Dermis microvascular lymphatic vessel endothelial cell (primary cell): ENCODE data around the gene ARPC2. TPM values are rescaled to one million over a fixed set of nuclear protein-coding genes. Genes with fewer than 3 reads are reported as not detected.

ENCODE experiments used
- DNase-seq, 2 donors: peaks; one replicate each; pipeline versions ENCODE4 v3.0.0 to v3.0.0-alpha.2; 2010; ENCODE audit warnings: low read depth in 2 of 2
- total RNA-seq: library from RNA; depleted of rRNA; stranded (reverse); fragments of >200 nt; gene quantifications from 2 replicates; pipeline ENCODE4 v1.2.1, GENCODE V29; 2014

ARPC2 gene
- total RNA-seq, 1 donor from 2014 or later, result 269 TPM

DNA sequence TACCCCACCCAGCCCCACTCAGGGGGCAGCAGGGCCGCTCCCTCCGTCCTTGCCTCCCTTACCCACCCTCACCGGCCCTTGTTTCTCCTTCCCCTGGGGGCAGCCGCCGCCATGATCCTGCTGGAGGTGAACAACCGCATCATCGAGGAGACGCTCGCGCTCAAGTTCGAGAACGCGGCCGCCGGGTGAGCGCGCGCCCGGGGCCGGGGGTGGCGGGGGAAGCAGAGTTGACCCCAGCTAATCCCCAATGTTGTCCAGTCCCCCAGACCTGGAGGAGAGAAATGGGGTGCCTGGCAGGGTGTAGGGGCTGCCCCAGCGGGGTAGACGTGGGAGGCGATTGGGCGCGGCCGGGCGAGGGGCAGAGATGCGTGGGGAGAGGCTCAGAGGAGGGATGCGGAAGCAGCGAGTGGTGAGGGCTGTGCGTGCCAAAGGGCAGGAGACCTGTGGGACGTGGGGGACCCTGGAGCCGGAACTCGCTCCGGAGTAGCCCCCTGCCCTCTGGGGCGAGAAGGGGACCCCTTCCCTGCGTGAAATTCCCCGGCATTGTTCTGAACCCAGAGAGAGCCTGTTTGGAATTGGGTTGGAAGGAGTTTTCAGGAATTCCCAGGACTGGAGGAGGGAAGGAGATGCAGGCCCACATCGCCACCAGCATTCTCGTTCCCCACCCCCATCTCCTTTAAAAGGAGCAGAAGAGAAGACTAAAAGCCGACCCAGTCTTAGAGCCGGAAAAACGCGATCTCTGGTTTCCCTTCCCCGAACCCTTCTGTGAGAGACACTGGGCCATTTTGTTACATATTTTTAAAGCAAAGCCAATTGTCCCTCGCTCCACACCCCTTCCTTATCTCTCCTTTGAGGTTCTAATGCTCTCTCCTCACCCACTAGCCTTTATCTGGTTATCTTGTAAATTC, 625 bp downstream of the ARPC2 start:
- DNase-seq, result peak in 1 of 2 donors; percentile 36

DNA sequence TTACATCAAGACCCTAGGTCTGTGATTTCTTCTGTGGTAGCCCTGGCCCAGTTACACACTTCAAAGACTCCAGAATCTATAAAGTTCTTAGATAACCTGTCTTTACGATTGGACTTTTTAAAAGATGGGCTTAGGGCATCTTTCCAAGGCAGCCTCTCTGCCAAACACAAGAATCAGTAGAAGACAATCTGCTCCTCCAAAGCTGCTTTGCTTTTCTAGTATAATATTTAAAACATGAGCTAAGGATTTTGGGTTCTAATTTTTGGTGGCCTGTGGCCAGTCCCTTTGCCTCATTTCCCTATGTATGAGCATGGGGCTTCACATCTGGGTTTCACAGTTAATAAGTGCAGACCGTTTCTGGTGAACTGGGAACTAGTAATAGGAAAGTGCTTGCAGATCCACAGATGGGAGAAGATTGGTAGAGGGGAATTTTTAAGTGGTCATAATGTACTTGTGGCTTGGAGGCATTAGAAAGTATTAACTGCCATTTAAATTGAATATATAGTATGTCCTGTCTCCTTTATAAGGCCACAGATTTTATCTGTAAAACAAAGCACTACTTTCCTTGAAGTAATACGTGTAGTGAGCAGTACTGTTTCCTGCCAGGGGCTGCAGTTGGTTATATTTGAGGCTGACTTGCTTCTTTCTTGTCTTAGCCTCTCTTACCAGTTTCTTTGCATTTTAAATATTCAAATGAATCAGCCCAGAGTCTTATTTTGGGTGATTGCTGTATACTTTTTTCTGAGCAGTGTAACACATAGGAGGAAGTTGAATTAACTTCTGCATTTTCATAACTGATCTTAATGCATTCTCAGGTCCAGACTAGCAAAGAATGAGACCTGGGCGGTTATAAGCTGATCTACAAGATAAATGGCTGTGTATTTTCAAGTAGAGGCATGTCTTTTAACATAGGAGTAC, 1.5 kb downstream of the ARPC2 start:
- no peak for DNase-seq

DNA sequence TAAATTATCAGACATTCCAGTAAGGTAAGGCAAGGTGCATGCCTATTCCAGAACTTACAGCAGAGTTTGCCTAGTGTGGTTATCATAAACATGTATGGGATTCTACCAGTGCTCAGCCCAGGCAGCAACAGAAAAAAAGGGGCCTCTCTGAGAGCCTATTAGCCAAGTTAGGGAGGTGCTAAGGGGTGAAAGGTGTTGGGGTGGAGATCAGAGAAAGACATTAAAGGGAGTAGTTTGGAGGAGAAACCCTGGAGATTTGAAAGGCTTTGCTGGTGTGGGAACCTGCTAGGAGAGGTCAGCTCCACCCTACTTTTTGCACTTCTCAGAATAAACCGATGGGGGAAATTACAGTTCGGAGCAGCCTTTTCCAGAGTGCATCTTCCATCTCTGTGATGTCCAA, 2.9 kb downstream of the ARPC2 start:
- DNase-seq, result no peak

DNA sequence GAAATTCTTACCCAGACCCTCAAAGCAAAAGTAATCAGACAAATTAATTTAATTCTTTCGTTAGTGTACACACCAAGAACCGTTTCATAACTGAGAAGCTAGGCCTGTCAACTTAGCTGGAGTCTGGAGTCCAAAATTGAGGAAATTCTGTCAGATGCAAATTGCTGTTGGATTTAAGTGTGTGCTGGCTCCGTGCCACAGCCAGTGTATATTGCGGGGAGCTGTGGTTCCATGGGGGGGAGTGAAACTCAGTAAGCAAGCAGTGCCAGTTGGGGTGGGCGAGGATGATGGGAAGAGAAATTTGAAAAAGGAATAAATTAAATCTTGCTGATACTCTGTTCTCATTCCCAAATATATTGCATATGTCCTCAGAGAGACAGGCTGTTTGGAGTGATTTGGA, 4.0 kb downstream of the ARPC2 start:
- DNase-seq, result no peak

DNA sequence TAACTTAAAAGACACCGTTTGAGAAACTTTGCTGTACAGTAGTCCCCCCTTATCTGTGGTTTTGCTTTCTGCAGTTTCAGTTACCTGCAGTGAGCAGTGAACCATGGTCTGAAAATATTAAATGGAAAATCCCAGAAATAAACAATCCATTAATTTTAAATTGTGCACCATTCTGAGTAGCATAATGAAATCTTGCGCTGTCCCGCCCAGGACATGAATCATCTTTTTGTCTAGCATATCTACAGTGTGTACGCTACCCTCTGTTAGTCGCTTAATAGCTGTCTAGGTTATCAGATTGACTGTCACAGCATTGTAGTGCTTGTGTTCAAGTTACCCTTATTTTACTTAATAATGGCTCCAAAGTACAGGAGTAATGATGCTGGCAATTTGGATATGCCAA, 6.1 kb downstream of the ARPC2 start:
- peak in 1 of 2 donors; percentile 70 for DNase-seq

DNA sequence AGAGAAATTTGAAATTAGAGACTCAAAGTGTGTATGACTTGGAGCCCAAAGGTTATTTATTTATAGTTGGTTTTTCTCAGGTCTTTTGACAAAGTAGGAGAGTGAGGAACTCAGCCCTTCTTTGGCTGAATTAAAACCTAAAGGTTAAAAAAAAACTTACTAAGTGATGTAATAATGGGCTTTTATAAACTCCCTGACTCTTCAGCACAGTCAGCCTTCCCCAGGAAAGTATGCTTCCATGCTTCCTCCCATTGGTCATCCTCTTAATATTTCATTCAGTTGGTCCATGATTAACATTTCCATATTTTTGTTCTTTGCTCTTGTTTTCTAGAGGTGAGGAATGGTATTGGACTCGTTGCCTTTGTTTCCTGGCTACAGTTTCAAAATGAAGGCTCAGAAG, 7.2 kb downstream of the ARPC2 start:
- no peak for DNase-seq

DNA sequence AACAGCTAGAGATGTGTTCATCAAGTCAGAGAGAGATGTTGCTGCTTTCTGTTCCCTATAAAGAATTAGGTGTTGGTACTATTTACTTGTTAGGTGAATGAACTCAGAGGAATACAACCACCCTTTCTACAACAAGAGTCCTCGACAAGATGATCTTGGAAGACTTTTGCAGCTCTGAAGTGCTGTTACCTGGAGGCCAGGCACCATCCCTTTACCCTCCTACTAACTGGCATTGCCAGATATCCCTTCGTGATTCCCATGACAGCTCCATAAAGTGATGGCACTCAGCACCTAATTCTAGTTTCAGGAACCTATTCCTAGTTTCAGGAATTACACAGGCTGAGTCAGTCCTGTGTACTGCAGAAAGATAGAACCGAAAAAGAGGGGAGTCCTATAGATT, 9.9 kb downstream of the ARPC2 start:
- DNase-seq, result no peak

DNA sequence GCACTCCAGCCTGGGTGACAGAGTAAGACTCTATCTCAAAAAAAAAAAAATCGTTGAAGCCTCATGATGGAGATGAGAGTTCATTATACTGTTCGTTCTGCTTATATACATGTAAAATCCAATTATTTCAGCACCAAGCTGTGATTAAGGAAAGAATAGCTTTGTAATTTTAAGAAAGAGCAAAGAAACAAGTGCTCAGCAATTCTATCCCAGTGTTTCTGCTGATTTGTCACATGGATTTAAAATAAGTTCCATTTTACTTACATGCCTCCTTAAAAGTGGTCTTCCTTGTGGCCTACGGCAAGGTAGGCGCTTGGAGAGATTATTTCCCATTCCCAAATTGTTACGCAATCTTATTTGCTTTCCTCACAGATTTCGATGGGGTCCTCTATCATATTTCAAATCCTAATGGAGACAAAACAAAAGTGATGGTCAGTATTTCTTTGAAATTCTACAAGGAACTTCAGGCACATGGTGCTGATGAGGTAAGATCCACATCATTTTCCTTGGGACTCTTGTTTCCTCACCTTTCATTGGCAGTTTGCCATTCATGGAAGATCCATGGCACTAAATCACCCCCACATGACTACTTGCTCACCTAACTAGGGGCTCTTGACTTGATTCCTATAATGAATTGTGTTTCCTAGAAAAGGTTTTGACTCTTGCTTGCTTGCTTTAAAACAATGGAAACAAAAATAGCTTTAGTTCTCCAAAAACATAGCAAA, 11.5 kb downstream of the ARPC2 start:
- peak in 1 of 2 donors; percentile 17 for DNase-seq

DNA sequence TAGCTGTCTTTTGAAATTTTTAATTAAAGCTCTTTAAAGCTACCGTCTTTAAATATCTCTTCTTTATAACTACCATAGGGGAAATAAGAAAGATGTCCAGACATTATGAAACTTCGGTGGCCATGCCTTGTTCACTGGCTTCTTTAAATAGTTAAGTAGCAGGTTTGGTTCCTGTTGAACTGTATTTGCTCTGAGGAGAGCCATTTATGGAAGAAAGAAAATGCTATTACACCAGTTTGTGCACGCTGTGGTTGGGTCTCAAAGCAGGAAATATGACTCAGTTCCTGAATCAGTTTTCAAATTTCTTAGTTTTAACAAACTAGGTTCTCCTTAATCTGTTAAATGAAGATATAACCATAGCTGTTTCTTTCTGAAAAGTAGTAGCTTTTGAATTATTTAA, 12.2 kb downstream of the ARPC2 start:
- peak; percentile 40 to 78 for DNase-seq

DNA sequence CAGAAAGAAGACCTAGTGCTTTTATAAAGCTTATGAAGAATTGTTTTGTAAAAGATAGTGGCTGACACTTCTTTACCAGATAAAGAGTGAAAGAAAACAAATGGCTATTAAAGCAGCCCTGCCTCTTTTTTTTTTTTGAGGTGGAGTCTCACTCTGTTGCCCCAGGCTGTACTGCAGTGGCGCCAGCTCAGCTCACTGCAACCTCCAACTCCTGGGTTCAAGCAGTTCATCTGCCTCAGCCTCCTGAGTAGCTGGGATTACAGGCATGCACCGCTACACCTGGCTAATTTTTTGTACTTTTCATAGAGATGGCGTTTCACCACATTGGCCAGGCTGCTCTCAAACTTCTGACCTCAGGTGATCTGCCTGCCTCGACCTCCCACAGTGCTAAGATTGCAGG, 12.9 kb downstream of the ARPC2 start:
- no peak for DNase-seq

DNA sequence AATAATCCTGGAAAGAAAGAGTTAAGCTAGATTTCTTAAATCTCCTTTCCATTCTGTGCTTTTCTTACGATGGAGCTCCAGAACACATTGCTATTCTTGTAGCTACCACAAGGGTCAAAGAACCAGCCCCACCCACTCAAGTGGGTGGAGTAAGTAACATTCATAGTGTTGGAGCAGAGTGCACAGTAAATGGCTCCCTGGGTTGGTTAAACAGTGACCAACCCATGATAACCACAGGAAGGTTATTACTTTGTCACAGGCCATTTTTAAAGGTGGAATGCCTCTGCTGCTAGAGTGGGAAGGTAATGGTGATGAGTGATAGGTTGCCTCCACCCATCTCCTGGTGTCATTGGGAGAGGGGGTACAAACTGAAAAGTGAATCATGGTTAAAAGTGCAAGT, 13.9 kb downstream of the ARPC2 start:
- DNase-seq, result no peak

DNA sequence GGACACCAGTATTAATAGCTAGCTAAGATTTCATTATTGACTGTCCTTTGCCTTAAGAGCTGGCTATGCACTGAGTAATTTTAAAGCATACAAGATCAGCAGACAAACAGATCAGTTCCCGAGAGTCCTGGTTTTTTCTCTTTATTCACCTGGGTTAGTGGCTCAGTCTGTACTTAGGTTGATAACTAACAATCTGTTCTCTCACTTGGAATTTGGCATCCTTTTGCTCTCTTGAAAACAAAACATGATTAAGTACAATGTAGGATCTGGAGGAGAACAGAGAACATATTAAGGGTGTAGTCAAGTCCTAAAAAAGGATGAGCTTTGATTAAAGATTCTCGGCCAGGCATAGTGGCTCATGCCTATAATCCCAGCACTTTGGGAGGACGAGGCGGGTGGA, 16.6 kb downstream of the ARPC2 start:
- DNase-seq, result no peak

DNA sequence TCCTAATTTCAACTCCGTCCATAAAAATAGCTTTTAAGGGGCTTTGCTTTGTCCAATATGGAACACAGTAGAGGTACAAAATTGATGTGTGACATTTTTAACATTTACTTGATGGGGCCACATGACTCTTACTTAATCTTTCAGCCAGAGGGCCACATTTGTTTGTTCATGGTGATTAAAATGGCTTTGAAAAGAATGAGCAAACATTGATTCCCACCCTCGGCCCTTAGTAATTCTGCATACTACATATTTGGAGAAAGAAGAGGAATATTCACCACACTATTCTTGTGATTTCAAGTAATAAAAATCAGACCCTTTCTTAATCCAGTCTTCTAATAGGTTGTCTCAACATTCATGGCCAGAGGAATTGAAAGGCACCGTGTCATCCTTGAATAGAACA, 17.5 kb downstream of the ARPC2 start:
- DNase-seq, result no peak

DNA sequence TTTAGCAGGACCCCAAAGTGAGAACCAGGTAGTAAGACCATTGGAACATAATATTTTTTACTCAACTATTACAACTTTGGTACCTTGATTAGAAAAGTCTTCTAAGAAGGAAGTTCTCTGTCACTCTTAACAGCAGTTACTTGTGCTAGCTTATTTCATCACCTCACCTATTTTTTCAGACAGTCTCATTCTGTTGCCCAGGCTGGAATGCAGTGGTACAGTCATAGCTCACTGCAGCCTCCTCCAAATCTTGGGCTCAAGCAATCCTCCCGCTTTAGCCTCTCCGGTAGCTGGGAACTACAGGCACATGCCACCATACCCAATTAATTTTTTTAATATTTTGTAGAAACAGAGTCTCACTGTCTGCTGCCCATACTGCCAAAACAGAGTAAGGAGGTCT, 18.0 kb downstream of the ARPC2 start:
- no peak for DNase-seq

DNA sequence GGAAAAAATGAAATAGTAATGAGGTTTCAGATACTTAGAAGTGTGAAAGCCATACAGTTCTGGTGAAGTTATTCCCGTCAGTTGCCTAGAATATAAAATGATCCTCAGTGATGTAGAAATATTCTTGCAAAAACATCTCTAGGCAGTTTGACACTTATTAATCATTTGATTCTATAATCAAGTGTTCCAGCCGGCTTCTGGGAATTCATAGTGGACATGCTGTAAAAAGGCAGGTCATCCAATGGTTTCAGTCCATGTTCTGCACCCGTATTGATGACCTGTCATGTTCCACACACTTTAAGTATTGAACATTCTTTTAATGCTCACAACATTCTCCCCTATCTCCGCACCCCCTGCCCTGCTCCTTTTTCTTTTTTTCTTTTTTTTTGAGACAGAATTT, 19.8 kb downstream of the ARPC2 start:
- DNase-seq, result no peak

DNA sequence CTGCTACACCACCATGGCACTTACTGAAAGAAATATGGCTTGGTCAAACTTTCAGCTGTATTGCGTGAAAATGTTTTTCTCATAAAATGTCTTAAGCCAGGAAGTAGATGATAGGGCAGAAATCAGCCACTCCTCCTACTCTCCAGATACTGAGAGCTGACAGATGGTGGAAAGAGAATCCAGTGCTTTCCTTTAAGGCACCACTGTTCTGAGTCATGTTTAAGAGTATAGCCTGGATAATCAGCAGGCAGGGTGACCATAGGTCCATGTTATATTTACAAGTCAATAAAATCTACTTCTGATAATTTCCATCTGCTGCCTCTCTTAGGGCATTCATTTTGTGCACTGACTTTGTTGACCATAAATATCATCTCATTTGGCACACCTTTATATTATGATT, 21.9 kb downstream of the ARPC2 start:
- DNase-seq, result no peak

DNA sequence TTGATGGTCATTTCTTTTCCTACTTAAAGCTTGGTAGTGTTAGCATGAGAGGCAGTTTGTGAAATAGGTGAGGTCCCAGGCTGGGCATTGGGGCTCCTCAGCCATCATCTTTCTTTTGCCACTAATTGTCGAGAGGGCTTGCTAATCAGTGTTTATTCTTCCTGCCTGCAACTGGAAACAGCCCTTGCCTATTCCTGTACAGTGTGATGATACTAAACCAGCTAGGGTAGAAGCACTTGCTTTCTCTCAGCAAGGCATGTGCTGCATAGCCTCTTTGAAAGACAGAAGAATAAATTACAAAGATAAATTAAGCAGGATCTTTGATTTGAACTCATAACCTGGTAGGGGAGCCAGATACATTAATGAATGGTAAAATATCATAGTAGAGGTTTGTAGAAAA, 27.2 kb downstream of the ARPC2 start:
- no peak for DNase-seq

DNA sequence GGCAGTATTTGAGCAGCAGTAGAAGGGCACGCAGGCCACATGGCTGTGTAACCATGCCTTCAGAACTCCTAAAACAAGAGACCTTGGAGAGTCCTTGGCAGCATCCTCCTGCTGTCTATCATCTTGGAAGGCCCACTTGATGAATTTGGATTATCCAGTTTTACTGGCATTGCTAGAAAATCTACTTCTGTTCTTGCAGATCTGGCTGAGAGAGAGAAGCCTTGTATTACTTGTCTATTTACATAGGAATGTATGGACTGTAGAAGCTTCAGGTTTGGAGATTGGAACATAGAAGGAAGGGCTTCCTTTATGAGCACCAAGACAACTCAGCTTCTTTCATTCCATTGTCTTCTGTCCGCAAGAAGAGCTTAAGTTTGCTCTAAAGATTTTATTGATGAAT, 27.7 kb downstream of the ARPC2 start:
- no peak for DNase-seq

DNA sequence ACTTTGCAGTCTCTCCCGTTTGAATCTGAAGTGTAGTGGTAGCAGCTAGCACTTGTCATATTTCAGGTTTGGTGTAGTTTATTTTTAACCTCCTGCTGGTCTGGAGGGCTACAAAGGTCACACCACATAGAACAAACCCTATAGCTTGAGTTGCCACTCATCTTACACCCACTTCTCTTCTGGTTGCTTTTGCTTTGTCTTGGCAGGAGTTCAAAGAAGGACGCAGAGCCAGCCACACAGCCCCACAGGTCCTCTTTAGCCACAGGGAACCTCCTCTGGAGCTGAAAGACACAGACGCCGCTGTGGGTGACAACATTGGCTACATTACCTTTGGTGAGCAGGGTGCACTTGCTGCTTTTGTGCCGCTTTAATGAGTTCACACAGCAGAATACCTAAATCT, 28.2 kb downstream of the ARPC2 start:
- no peak for DNase-seq

DNA sequence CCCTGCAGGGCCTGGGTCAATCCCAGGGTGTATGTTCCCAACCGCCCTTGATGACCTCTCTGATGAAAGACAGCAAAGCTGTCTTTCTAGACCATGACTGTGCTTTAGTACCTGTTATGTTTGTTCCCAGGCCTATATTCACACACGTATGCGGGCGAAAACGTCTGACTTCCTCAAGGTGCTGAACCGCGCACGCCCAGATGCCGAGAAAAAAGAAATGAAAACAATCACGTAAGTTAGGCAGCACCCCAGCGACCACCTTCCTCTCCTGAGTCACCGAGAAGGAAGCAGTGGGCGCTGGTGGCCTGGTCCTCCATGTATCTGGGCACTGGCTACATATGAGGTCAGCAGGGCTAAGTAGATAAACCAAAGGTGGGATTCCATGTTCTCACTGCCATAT, 32.7 kb downstream of the ARPC2 start:
- no peak for DNase-seq

DNA sequence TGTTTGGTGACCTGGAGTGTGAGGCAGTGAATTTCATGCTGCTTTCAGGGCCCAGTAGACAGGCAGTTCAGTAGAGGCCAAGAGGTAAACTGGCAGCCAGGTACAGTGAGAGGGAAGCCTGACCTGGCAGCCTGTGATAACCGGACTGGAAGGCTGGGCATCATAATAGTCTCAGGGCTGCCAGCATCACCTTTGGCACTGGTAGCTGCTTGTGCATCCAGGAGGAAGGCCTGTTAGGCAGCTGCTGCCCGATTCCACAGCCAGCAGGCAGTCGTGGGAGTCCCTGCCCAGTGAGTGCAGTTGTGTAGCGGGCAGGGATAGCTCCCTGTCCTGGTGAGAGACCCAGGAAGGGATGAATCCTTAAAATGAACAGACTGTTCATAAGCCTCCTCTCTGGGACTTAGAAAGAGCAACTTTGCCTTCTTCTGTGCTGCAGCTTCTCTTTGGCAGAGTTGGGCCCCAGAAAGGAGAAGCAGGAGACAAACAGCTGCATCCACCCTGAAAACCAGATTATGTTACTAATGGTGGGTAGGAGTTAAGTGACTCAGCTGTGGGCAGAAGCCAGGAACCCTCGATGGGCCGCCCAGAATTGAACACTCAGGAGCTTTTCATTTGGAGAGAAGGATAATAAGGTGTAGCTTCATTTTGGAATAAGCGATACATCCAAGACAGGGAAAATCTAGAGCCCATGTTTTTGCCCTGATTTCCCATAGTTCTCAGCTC, 35.7 kb downstream of the ARPC2 start:
- DNase-seq, result no peak
